Measurements from ENCODE around the gene ZNF574. TPM values are rescaled to one million over a fixed set of nuclear protein-coding genes. Genes with fewer than 3 reads are reported as not detected.

The ZNF574 gene
- total and polyA plus RNA-seq, 2 of the 8 experiments (the other 6 are each of a cell fraction or from before 2014, with no cell fraction given), result 27.0 to 38.8 TPM

DNA sequence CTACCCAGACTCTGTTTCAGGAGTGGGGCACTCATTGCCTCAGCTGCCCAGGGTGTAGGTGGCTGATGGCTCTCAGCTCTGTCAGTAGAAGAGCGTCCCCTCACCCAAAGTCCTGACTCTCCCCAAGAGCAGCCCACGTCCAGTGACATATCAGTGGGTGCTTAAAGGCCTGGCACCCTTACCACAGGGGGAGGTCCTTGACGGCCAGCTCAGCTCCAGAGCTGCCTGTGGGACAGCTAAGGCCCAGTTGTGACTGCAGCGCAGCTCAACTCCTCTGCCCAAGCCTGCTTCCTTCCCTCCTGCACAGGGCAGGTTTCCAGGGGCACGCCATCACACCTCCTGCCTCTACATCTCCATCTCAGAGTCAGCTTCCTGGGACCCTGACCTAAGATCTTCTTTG is 38.3 kb upstream of the ZNF574 start:
- H2BK15ac ChIP-seq (ENCODE audit: low read length), result no peak overlapping the region
- CTCF ChIA-PET (ENCODE audit: partially characterized antibody), result interaction anchor here (0.8 to 2.5 kb wide), 2 partner anchors 9 to 51 kb away, joined by 3 to 26 read pairs; no protein-coding TSS in a partner anchor
- H2BK5ac ChIP-seq (ENCODE audit: low read depth, low read length), result peak overlapping the region; percentile 16; the same call in 1 of the 2 replicates
- no peak overlapping the region for H3K4me3 ChIP-seq (ENCODE audit: extremely low read depth in 1 of 4, insufficient read depth in 2 of 4, low read depth in 3 of 4, low read length in 4 of 4)
- no peak overlapping the region for H2AFZ ChIP-seq (ENCODE audit: low read length)
- H2BK120ac ChIP-seq (replicated peaks; ENCODE audit: low read depth, low read length), result no peak overlapping the region
- no peak overlapping the region for H3K4me2 ChIP-seq (ENCODE audit: insufficient read depth in 1 of 2, low read depth in 2 of 2, low read length in 2 of 2)
- H3K27me3 ChIP-seq (replicated peaks in 1 of 4; ENCODE audit: control insufficient read depth in 3 of 4, extremely low read depth in 1 of 4, insufficient read depth in 3 of 4, low read length in 3 of 4), result no peaks in the 10 kb centered on the region
- 0 out of 7 replicates have a peak, but pooled peaks cover 0 to under 1% (median 0%) of the 10 kb centered on the region in 4 experiments for H3K4me1 ChIP-seq (replicated peaks in 1 of 4; ENCODE audit: control insufficient read depth in 3 of 4, insufficient read depth in 4 of 4, low read length in 3 of 4)
- no peak overlapping the region for H4K8ac ChIP-seq (ENCODE audit: extremely low read depth, insufficient read depth, low read length)
- H4K91ac ChIP-seq (replicated peaks; ENCODE audit: insufficient read length, low read length), result no peak overlapping the region
- no peak overlapping the region for H3K27ac ChIP-seq (ENCODE audit: low read depth, low read length)
- H3K79me1 ChIP-seq (ENCODE audit: low read depth, low read length), result no peaks in the 10 kb centered on the region; the same call in 1 of the 2 replicates
- DNase-seq (ENCODE audit: low read depth in 1 of 2, low spot score in 2 of 2), result no peak
- H3K79me2 ChIP-seq (ENCODE audit: control insufficient read depth in 1 of 2, insufficient read depth in 2 of 2, low read length in 2 of 2), result no peaks in the 10 kb centered on the region
- no peak overlapping the region for H2BK12ac ChIP-seq (ENCODE audit: low read depth, low read length)
- FAIRE-seq, result no peak
- no peak overlapping the region for H2BK20ac ChIP-seq (ENCODE audit: low read length)
- peaks cover 0 to 6% of the 10 kb centered on the region in 2 experiments for H4K20me1 ChIP-seq (replicated peaks in 1 of 2; ENCODE audit: control insufficient read depth in 1 of 2, insufficient read depth in 2 of 2, low read length in 2 of 2)
- no peak overlapping the region for H3K23ac ChIP-seq (ENCODE audit: insufficient read length)
- no peak overlapping the region for H3K56ac ChIP-seq (replicated peaks; ENCODE audit: insufficient read length, low read depth, low read length)
- peaks cover 16 to 42% (median 28%) of the 10 kb centered on the region in 4 experiments; a peak in 6 of 8 replicates for H3K36me3 ChIP-seq (ENCODE audit: control insufficient read depth in 2 of 4, insufficient read depth in 4 of 4, low read length in 3 of 4)
- H3K18ac ChIP-seq (ENCODE audit: extremely low read depth, low read length), result no peak overlapping the region
- no peak overlapping the region for H4K5ac ChIP-seq (ENCODE audit: insufficient read length, low read depth, low read length)
- H2AK5ac ChIP-seq (ENCODE audit: low read depth, low read length), result no peak overlapping the region
- no peak overlapping the region for H3K9ac ChIP-seq (replicated peaks in 1 of 4; ENCODE audit: extremely low read depth in 1 of 4, low read depth in 3 of 4, low read length in 3 of 4)
- H3K4ac ChIP-seq (replicated peaks; ENCODE audit: insufficient read length, low read depth, low read length), result no peak overlapping the region
- WGBS, 2 experiments (ENCODE audit: extremely low coverage in 1 of 2, insufficient coverage in 1 of 2, insufficient read length in 1 of 2, insufficient replicate concordance in 2 of 2, low coverage in 1 of 2, low lambda C conversion rate in 2 of 2, missing lambda C conversion rate in 1 of 2), result 94% methylated on average over 5 of the region's 5 CpGs; no CpG with 5 or more reads in 1 of the 2 experiments
- no peaks in the 10 kb centered on the region for H3K23me2 ChIP-seq (ENCODE audit: low read depth, low read length)
- POLR2A ChIA-PET (ENCODE audit: partially characterized antibody), result interaction anchor here (0.7 to 3.6 kb wide), 4 partner anchors 9 to 14 kb away, joined by 4 to 12 read pairs (median 8); no protein-coding TSS in a partner anchor
- no peaks in the 10 kb centered on the region for H3K9me3 ChIP-seq (ENCODE audit: insufficient read depth in 2 of 2, low read depth in 1 of 2, low read length in 1 of 2)
- no peak overlapping the region for H3K14ac ChIP-seq (ENCODE audit: insufficient read length)
- TF ChIP-seq SP4 (IDR thresholded peaks at IDR 0.05; ENCODE audit: low read length) (no peak), RXRA (IDR thresholded peaks at IDR 0.05; ENCODE audit: insufficient read depth, low read depth, low read length) (no peak), TCF12 (IDR thresholded peaks at IDR 0.05; ENCODE audit: low read depth, low read length) (no peak), TAF1 (IDR thresholded peaks at IDR 0.05; ENCODE audit: low read depth, low read length) (no peak), RFX5 (IDR thresholded peaks at IDR 0.05; ENCODE audit: borderline replicate concordance, low read depth, low read length) (no peak), GABPA (IDR thresholded peaks at IDR 0.05; ENCODE audit: borderline replicate concordance, insufficient read depth, low read length) (no peak), BRCA1 (IDR thresholded peaks at IDR 0.05; ENCODE audit: low read depth, low read length) (no peak), BCL11A (IDR thresholded peaks at IDR 0.05; ENCODE audit: low read depth in 2 of 2, low read length in 2 of 2) (no peak)
- TF ChIP-seq, protein P1, sequence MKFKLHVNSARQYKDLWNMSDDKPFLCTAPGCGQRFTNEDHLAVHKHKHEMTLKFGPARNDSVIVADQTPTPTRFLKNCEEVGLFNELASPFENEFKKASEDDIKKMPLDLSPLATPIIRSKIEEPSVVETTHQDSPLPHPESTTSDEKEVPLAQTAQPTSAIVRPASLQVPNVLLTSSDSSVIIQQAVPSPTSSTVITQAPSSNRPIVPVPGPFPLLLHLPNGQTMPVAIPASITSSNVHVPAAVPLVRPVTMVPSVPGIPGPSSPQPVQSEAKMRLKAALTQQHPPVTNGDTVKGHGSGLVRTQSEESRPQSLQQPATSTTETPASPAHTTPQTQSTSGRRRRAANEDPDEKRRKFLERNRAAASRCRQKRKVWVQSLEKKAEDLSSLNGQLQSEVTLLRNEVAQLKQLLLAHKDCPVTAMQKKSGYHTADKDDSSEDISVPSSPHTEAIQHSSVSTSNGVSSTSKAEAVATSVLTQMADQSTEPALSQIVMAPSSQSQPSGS (IDR thresholded peaks at IDR 0.05; ENCODE audit: low read length), result no peak
- TF ChIP-seq, protein P2, sequence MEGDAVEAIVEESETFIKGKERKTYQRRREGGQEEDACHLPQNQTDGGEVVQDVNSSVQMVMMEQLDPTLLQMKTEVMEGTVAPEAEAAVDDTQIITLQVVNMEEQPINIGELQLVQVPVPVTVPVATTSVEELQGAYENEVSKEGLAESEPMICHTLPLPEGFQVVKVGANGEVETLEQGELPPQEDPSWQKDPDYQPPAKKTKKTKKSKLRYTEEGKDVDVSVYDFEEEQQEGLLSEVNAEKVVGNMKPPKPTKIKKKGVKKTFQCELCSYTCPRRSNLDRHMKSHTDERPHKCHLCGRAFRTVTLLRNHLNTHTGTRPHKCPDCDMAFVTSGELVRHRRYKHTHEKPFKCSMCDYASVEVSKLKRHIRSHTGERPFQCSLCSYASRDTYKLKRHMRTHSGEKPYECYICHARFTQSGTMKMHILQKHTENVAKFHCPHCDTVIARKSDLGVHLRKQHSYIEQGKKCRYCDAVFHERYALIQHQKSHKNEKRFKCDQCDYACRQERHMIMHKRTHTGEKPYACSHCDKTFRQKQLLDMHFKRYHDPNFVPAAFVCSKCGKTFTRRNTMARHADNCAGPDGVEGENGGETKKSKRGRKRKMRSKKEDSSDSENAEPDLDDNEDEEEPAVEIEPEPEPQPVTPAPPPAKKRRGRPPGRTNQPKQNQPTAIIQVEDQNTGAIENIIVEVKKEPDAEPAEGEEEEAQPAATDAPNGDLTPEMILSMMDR (IDR thresholded peaks at IDR 0.05; ENCODE audit: control extremely low read depth in 1 of 3, insufficient read depth in 1 of 3, low read depth in 1 of 3, low read length in 3 of 3), result no peak
